ENCODE data around the gene HAUS8.
"Not testable (repeated sequence)": the region's sequence is repeated elsewhere in the genome, so short reads cannot be mapped to it uniquely, and the experiment has no call there.

The HAUS8 gene

DNA sequence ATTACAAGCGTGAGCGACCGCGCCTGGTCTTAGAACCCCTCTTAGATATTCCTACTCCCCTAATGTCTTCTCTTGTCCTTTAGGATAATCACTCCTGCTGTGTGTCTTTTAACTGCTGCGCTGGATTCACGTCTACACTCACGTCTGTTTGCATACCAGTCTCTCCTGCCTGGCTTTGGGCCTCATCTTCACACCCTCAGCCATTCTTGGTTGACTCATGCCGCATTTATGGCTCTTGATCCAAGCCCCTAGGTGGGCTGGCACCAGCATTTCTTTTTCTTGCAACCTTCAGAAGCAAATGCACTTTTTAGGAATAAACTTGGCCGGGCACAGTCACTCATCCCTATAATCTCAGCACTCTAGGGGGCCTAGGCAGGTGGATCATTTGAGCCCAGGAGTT, 23.1 kb upstream of the HAUS8 start:
- DNase-seq: no peak

DNA sequence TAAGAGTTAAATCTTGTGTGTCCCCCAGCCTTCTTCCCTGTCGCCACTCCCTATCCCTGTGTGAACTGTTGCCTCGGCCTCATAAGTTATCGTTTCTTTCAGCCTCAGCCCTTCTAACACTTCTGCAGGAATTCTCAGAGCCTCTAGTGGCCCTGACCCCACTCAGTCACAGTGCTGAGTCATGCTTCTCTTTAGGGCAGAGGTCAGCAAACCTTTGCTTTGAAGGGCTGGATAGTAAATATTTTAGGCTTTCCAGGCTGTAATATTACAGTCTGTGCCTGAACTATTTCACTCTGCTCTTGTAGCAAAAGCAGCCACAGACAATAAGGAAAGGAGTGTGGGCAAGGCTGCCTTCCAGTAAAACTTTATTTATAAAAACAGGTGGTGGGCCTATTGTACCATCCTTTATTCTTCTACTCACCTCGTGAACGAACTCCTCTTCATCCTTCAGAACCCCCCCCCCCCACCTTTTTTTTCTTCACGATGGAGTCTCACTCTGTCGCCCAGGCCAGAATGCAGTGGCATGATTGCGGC, 22.4 kb upstream of the HAUS8 start:
- no peak for DNase-seq

DNA sequence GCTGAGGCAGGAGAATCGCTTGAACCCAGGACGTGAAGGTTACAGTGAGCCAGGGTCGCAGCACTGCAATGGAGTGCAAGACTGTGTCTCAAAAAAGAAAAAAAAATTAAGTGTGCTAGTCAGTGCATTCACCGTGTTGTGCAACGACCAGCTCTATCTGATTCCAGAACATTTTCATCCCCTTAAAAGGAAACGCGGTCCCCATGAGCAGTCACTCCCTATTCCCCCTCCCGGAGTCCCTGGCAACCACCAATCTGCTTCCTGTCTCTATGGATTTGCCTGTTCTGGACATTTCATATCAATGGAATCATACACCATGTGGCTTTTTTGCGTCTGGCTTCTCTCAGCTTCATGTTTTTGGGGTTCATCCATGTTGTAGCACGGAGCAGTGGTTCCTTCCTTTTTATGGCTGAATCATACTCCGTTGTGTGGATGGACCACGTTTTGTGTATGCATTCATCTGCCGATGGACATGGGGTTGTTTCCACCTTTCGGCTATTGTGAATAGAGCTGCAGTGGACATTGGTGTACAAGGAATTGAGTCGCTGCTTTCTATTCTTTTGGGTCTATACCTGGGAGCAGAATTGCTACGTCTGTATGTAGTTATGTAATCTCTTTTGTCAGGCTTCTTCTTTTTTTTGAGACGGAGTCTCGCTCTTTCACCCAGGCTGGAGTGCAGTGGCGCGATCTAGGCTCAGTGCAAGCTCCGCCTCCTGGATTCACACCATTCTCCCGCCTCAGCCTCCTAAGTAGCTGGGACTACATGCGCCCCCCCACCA, 20.1 kb upstream of the HAUS8 start:
- DNase-seq: no peak

DNA sequence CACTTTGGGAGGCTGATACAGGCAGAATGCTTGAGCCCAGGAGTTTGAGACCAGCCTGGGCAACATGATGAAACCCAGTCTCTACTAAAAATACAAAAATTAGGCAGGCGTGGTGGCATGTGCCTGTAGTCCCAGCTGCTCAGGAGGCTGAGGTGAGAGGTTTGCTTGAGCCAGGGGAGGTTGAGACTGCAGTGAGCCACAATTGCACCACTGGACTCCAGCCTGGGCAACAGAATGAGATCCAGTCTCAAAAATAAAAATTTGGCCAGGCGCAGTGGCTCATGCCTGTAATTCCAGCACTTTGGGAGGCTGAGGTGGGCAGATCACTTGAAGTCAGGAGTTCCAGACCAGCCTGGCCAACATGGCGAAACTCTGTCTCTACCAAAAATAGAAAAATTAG, 19.4 kb upstream of the HAUS8 start:
- not testable (repeated sequence) for DNase-seq

DNA sequence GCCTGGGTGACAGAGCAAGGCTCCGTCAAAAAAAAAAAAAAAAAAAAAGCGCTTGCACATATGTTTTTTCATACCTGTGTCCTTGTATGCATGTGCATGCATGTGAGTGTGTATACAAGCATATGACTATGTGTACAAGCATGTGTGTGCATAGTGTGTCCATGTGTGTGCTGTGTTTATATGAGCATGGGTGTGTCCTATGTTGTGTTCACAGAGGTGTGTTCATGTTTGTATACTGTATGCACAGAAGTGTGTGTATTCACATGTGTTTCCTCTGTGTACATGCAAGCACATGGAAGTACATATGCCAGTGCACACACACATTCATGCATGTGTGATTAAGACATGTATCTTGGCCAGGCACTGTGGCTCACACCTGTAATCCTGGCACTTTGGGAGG, 17.4 kb upstream of the HAUS8 start:
- DNase-seq: no peak

DNA sequence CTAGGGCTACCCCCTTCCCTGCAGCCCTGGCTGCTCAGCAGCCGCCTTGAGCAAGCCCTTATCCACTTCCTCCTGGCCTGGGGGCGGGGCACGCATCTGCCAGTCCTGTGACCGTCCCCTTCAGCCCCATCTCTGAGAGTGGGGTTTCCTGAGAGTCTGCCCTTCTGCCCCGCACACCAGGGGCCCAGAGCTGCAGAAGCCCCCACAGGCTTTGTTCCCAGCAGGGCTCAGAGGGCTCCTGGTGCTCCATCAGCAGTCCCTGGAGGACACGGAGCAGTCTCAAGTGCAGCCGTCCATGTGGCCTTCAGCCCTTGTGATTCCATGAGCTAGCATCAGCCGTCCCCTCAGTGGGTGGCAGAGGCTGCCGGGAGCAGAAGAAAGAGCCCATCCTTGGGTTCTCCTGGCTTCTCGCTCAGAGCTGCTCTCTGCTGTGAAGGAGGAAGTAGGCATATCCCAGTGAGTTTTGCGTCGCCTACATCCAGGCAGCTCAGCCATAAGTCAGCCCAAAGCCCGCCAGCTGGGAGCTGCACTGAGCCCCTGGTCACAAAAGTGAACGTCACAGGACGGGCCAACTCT, 16.6 kb upstream of the HAUS8 start:
- DNase-seq: no peak

DNA sequence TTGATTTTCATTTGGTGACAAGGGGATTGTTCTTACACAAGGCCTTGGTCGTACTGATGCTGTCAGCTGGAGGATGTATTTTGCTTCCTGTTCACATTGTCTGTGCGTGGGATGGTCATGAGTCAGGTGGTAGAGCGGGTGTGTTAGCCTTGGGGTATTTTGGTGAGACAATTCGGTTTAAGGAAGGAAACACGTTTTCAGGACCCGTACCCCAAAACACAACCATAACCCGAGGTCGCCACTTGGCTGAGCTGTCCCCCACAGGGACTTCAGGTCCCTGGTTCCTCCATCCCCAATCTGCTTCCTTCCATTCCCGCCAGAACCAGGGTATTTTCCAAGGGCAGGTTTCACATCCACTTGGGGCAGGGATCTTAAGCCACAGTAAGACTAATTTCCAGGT, 15.3 kb upstream of the HAUS8 start:
- DNase-seq: no peak

DNA sequence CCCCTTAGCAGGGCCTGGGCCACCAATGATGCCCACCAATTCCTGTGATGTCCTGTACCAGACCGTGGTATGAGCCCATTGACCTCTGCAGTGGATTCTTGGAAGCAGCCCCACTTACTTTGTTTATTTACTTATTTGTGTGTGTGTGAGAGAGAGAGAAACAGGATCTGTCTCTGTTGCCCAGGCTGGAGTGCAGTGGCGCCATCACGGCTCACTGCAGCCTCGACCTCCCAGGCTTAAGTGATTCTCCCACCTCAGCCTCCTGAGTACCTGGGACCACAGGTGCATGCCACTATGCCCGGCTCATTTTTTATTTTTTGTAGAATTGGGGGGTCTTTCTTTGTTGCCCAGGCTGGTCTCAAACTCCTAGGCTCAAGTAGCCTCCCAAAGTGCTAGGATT, 13.3 kb upstream of the HAUS8 start:
- DNase-seq: no peak

DNA sequence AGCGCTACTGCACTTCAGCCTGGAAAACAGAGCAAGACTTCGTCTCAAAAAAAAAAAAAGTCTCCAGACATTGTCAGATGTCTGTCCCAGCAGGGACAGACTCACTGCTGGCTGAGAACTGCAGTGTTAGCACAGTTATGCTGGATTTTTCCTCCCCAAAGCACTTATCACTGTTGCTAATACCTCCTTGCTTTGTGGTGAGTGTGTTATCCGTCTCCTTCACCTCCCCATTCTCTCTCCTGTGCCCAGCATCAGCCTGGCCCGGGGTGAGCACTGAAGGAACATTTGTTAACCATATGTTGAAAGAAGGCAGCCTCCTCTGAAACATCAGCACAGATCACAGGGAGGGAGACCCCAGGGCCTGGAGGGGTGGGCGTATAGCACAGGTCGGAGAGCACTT, 11.6 kb upstream of the HAUS8 start:
- DNase-seq: no peak

DNA sequence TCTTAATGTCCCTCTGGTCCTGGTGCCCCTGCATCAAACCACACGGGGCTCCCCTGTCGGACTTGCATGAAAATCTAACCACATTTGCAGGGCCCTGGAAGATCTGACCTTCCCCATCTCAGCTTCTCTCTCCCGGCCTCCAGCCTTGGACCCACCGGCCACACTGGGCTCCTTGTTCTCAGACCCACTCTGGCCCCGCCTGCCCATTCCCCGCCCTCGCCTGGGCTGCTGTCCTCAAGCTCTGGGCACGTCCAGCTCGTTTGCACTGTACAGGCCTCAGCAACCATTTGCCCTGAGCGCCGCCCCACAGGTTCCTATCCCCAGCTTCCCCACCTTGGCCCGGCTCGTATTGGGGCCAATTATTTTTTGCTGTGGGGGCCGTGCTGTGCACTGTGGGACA, 10.9 kb upstream of the HAUS8 start:
- no peak for DNase-seq

DNA sequence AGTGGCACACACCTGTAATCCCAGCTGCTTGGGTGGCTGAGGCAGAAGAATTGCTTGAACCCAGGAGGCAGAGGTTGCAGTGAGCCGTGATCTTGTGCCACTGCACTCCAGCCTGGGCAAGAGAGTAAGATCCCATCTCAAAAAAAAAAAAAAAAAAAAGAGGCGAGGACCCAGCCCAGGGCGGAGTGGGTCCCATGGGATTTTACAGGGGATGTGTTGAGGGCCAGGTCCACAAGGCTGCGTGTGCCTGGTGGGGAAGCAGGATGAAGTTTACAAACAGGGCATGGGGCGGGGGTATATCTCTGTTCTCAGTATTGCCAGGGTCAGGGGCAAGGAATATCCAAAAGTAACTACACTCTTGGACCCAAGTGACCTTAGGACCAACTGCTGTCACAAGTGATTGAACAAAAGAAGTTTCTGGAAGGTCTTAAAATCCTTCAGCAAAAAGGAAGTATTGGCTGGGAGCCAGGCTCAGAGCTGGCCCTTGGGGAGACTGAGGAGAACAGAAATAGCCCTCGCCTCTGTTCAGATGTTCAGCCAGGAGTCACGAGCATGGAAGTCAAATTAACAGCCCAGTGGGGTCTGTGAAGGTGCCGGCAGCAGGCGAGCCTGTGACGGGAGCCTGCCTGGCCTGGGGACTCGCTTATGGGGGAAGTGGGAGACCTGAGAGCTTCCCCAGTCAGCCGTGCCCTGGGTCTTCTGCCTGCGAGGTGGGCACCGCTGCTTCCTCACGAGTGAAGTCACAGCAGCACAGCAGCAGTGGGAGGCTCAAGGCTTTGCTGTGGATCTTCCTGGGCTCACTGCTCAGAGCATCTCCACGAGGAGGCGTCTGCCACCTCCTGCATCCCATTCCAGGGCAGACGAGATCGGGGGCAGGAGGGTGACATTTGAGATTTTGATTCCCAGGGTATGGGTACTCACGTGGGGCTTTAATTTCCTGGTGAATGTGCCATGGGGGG, 6.7 kb upstream of the HAUS8 start:
- no peak for DNase-seq

DNA sequence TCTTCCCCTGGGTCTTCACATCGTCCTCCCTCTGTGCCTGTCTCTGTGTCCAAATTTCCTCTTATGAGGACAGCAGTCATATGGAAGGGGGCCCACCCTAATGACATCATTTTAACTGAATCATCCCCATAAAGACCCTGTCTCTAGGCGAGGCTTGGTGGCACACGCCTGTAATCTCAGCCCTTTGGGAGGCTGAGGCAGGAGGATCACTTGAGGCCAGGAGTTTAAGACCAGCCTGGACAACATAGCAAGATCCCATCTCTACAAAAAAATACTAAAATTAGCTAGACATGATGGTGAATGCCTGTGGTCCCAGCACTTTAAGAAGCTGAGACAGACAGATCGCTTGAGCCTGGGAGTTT, 5.2 kb upstream of the HAUS8 start:
- DNase-seq: no peak

DNA sequence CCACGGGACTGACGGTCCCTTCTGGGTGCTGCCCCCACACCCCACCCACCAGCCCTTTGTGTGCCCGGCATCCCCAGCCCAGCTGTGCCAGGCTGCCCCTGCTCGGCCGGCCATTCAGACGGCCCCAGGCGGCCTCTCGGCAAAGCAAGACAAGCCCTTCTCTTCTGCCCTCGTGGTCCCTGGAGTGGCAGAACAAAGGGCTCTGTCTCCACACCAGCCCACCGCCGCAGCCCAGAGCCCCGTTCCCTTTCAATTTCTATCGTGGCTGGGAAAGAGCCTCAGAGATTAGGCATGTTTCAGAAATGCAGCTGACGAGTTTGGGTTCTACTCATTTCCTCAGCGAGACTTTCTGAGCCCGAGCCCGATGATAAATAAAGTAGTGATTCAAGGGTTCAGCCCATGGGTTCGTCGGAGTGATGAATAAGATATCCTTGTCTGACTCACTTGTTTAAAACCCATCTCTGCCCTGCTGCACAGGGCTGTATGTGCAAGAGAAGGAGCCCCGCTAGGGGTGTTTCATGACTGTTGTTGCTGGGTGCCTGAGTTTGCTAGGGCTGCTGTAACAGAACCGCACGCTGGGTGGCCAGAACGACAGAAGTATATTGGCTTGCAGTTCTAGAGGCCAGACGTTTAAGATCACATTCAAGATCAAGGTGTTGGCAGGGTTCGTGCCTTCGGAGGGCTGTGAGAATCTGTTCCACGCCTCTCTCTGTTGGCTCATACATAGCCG, 4.6 kb upstream of the HAUS8 start:
- no peak for DNase-seq

DNA sequence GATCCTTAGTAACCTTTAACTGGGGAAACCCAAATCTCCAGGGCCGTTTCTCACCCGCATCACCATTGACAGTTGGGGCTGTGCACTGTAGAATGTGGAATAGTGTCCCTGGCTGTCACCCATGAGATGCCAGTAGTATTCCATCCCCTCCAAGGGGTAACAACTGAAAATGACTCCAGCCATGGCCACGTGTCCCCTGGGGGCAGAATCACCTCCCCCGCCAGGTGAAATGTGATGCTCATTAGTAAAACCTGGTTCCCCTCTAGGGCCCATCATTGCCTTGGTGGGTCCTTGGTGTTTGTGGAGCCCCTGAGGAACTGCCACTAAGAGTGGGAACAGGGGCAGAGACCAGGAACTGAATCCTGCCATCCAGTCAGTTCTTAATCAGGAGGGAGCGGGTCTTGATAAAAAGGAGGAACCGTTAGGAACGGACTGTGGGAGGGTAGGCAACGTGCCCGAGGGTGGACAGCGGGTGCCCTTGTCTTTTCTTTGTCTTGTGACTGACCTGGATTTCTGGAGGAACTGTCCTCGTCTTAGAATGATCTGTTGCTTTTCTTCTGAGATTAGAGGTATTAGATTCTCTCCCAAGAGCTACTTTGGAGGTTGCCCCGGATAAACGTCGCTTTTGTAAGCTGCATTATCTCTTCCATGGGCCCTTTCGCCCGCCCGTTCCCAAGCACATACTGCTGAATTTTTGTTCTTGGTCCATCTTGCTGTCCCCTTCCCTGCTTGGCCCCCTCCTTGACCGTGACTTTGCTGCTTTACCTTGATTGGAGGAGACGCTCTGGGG, 3.9 kb upstream of the HAUS8 start:
- no peak for DNase-seq

DNA sequence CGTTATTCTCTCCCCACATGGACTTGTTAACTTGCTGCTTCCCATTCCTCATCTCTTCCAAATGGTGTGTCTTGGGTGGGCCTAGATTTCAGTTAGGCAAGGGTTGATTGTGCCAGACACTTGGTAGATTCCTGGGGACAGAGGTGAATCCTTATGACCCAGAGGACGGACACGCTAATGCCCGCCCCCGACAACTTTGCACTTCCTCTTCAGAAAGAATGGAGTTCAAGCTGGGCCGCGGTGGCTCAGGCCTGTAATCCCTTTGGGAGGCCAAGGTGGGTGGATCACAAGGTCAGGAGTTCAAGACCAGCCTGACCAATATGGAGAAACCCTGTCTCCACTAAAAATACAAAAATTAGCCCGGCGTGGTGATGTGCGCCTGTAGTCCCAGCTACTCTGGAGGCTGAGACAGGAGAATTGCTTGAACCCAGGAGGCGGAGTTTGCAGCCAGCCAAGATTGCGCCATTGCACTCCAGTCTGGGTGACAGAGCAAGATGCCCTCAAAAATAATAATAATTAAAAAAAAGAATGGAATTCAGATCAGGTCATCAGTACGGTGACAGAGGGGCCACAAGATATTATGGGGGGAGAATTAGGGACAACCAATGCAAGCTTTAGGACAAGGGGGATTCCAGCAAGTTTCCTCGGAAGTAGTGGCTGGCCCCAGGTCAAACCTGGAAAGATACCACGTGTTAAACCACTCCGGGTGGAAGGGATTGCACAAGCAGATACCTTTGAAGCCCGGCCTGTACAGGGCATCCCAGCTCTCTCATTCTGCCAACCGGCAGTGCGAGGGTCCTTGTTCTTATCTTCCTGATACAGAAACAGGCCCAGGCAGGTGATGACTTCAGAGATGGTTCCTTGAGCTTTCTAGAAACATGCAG, 3.0 kb upstream of the HAUS8 start:
- DNase-seq: no peak

DNA sequence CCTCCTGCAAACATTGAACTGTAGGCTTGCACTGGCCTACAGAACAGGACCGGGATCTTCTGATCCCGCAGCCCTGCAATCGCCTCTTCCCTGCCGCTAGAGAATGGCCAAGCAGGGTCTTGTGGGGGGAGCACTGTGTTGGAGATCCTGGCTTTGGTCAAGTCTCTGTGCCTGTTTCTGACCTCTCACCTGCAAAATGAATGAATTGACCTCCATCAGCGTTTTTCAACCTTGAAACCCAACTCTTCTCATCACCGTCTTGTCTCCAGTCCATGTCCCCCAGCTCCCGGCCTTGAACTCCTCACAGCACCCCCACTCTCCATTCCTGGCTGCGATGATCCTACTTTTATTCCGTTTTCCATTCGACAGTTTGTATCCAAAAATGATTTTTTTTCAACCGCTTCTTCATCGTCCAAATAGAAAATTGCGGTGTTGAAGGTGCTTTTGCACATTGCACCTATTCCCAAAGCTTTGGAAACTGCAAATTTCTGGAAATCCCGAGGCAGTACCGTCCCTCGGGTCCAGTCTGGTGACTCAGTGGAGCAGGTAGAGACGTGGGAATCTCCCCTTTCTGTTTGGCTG, 2.3 kb upstream of the HAUS8 start:
- no peak for DNase-seq

DNA sequence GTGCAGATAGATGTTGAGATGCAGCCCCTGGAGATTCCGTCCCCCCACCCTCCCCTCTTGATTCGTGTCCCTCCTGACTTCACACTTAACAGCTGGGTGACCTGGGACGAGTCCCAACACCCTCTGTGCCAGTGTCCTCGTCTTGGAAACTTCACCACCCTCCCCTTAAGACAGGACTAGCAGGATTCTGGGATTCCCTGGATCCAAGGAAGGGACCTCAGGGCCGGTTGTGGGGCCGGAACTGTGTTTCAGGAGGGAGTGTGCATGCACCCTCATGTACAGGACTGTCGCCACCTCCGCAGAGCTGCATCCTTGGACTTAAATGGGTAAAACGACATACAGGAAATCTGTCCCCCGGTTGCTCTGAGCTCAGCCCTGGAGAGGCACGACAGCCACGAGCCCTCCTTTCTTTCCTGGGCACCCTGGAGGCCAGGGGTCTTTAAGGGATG, 1.3 kb upstream of the HAUS8 start:
- DNase-seq: peak; percentile 25

DNA sequence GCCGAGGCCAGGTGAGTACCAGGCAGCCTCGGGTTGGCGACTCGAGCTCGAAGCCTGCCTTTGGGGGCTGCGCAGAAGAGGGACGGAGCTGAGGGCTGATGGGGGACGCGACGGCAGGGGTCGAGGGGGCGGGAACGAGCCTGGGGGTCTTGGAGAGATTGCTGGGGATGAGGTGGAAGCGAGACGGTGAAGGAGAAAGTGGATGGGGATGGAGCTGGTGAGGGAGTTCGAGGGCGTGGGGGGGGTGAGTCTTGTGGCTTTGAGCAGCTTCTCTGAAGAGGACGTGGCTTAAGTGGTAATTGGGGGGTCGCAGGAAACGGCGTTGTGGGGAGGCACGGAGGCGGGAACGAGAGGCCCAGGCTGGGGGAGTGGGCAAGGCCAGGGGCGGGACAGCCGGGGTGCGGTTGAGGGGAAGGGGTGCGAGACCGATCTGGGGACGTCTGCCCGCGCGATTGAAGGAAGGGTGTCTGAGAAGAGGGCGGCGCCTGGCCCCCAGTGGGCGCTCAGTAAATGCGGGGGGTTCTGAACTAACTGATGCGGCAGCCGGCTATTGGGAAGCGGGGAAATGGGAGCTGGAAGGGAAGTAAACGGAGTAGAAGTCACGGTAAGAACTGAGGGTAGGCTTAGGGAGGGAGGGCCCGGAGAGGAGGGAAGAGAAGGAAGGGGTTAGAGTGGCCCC, 751 bp upstream of the HAUS8 start:
- peak; percentile 61 for DNase-seq

DNA sequence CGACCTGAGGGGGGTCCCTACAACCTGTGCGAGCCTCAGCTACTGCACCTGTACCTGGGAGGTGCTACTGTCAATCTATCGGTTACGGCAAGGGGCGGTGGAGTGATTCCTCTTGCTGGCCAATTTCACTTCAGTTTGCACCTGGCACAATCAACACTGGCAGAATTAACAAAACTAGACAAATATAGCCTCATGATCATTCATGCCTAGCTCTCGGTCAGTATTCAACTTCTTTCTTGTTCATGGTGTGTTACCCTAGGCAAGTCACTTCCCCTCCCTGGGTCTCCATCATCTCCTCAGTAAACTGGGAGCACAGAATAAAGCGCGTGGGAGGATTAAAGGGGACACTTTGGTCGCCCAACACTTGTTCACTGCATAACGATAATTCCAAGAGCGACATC, 618 bp downstream of the HAUS8 start:
- no peak for DNase-seq
